Left cardiac atrium (tissue), 4 donors: Measurements from ENCODE around the gene SMIM14. TPM values are rescaled to one million over a fixed set of nuclear protein-coding genes. Genes with fewer than 3 reads are reported as not detected.
A peak's percentile ranks its signal among the peaks of the same experiment; 100 is the strongest.
"Not testable (repeated sequence)": the region's sequence is repeated elsewhere in the genome, so short reads cannot be mapped to it uniquely, and the experiment has no call there.

Experiments
- ATAC-seq, 2 donors: fragments of 200-7000 bp; cut with Tn5 transposase; one replicate each; pipeline ENCODE4 v1.9.1; 2020; ENCODE audit warnings: mild to moderate bottlenecking in 2 of 2, moderate library complexity in 2 of 2
- DNase-seq: peaks from one replicate; pipeline ENCODE4 v3.0.0-alpha.2; 2020
- intact Hi-C, 2 donors: fragments of 100-400 bp; cut with DNase I; formaldehyde crosslinking; loops; one replicate each; pipeline versions ENCODE4 v1.14.1 to v1.15.1; 2022 to 2023
- total RNA-seq, 2 donors: library from RNA; stranded (reverse); fragmentation: NEBNext Ultra II Directional; extraction: Animal tissue kit (Norgen Biotek cat#: 25700); gene quantifications; one replicate each; pipeline ENCODE4 v1.2.1, GENCODE V29; 2021
- donor health status: DM: no; HTN: yes; CAD: no.
- donor health status: DM: no; HTN: yes; CAD: no; lungs with severe emphysema.
- donor health status: DM: yes; HTN: yes; CAD: no.
- donor health status: Dilated cardiomyopathy.

Gene SMIM14
- total RNA-seq, 2 donors from 2014 or later: 21.7 to 22.3 TPM

GRCh38 chr4:39649639-39650265, 11.1 kb upstream of the SMIM14 start:
- ATAC-seq (no peak), DNase-seq (no peak)
- intact Hi-C loops: no loop called here

- intact Hi-C loops: no loop called here
- no peak for ATAC-seq
- DNase-seq: no peak
Observed at GRCh38 chr4:39648827-39649558, 10.3 kb upstream of the SMIM14 start.

- ATAC-seq (no peak), DNase-seq (no peak)
- intact Hi-C loops: no loop called here
Observed at GRCh38 chr4:39648213-39648612, 9.5 kb upstream of the SMIM14 start.

- DNase-seq (no peak), ATAC-seq (no peak)
- intact Hi-C loops: no loop called here
Observed at GRCh38 chr4:39642885-39643552, 4.4 kb upstream of the SMIM14 start.

- ATAC-seq: no peak
- intact Hi-C loops: no loop called here
- no peak for DNase-seq
Observed at GRCh38 chr4:39641451-39641850, 2.8 kb upstream of the SMIM14 start.

- intact Hi-C loops: loop anchor here in 1 of 2 donors (5.0 kb wide), 1 partner anchor 340 kb away; the partner anchor contains the start of gene PDS5A
- ATAC-seq (peak; percentile 33 to 46), DNase-seq (peak; percentile 63)
Observed at GRCh38 chr4:39637586-39638353, 895 bp downstream of the SMIM14 start.

- DNase-seq: no peak
- intact Hi-C loops: loop anchor here in 1 of 2 donors (5.0 kb wide), 1 partner anchor 340 kb away; the partner anchor contains the start of gene PDS5A
- ATAC-seq: no peak
Observed at GRCh38 chr4:39637221-39637585, 1.5 kb downstream of the SMIM14 start.

- no peak for DNase-seq
- intact Hi-C loops: loop anchor here in 1 of 2 donors (5.0 kb wide), 1 partner anchor 341 kb away; the partner anchor contains the start of gene PDS5A
- no peak for ATAC-seq
Observed at GRCh38 chr4:39636531-39637184, 2.0 kb downstream of the SMIM14 start.

- no peak for DNase-seq
- intact Hi-C loops: loop anchor here in 1 of 2 donors (5.0 kb wide), 1 partner anchor 342 kb away; the partner anchor contains the start of gene PDS5A
- no peak for ATAC-seq
Observed at GRCh38 chr4:39635023-39635422, 3.6 kb downstream of the SMIM14 start.

- DNase-seq (no peak), ATAC-seq (no peak)
- intact Hi-C loops: no loop called here
Observed at GRCh38 chr4:39631700-39632079, 7.0 kb downstream of the SMIM14 start.

GRCh38 chr4:39627413-39627812, 11.3 kb downstream of the SMIM14 start:
- intact Hi-C loops: no loop called here
- ATAC-seq: no peak
- no peak for DNase-seq

- ATAC-seq: no peak
- DNase-seq: no peak
- intact Hi-C loops: no loop called here
Observed at GRCh38 chr4:39626913-39627312, 11.8 kb downstream of the SMIM14 start.

- ATAC-seq (no peak), DNase-seq (no peak)
- intact Hi-C loops: no loop called here
Observed at GRCh38 chr4:39626261-39626660, 12.4 kb downstream of the SMIM14 start.

GRCh38 chr4:39621582-39621981, 17.1 kb downstream of the SMIM14 start:
- DNase-seq: peak; percentile 73
- peak; percentile 72 to 94 for ATAC-seq
- intact Hi-C loops: no loop called here

- ATAC-seq: no peak
- no peak for DNase-seq
- intact Hi-C loops: no loop called here
Observed at GRCh38 chr4:39620551-39621313, 17.9 kb downstream of the SMIM14 start.

- intact Hi-C loops: no loop called here
- no peak for DNase-seq
- ATAC-seq: no peak
Observed at GRCh38 chr4:39617534-39617933, 21.1 kb downstream of the SMIM14 start.

GRCh38 chr4:39616651-39617050, 22.0 kb downstream of the SMIM14 start:
- ATAC-seq (peak in 1 of 2 donors; percentile 19), DNase-seq (no peak)
- intact Hi-C loops: no loop called here

- DNase-seq, intact Hi-C loops, ATAC-seq: not testable (repeated sequence)
Observed at GRCh38 chr4:39616112-39616511, 22.6 kb downstream of the SMIM14 start.
